Stimulated activated naive CD4-positive, alpha-beta T cell treated with Interleukin-2 at 50 U/mL for 16 hours (primary cell): Measurements from ENCODE around the gene METRNL.
"Not testable (repeated sequence)": the region's sequence is repeated elsewhere in the genome, so short reads cannot be mapped to it uniquely, and the experiment has no call there.

Source experiments
- DNase-seq: peaks from one replicate; lab custom pipeline; 2025; lab: John Stamatoyannopoulos, UW

Gene METRNL, protein sequence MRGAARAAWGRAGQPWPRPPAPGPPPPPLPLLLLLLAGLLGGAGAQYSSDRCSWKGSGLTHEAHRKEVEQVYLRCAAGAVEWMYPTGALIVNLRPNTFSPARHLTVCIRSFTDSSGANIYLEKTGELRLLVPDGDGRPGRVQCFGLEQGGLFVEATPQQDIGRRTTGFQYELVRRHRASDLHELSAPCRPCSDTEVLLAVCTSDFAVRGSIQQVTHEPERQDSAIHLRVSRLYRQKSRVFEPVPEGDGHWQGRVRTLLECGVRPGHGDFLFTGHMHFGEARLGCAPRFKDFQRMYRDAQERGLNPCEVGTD

GRCh38 chr17:83079352-83079747 lies at the start of gene METRNL:
TSS of gene METRNL (plus strand) at chr17:83079609. CDS start at chr17:83079816, 207 bp downstream.
- DNase-seq = peak; percentile 40

DNA sequence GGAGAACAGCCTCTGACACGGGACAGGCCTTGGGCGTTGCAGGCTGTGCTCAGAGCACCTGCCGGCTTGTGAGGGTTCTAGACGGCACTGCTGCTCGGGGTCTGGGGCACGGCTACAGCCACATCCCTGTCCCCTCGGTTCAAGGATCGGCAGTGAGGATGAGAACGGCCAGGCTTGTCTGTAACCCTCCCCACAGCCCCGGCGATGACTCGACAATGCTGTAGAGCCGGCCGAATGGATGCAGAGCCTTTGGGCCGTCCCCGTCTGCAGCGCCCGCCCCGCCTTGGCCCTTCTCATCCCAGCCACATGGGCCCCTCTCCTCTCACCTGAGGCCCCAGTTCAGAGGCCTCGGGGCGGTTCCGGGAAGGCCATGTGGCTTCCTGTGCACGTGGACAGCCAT lies 49.0 kb upstream of the METRNL start:
- no peak for DNase-seq

GRCh38 chr17:83031321-83031945 lies 48.0 kb upstream of the METRNL start:
- DNase-seq = no peak

- not testable (repeated sequence) for DNase-seq
Measured at GRCh38 chr17:83031946-83032451, 47.4 kb upstream of the METRNL start.

GRCh38 chr17:83032781-83033180 lies 46.6 kb upstream of the METRNL start:
- DNase-seq = no peak

DNA sequence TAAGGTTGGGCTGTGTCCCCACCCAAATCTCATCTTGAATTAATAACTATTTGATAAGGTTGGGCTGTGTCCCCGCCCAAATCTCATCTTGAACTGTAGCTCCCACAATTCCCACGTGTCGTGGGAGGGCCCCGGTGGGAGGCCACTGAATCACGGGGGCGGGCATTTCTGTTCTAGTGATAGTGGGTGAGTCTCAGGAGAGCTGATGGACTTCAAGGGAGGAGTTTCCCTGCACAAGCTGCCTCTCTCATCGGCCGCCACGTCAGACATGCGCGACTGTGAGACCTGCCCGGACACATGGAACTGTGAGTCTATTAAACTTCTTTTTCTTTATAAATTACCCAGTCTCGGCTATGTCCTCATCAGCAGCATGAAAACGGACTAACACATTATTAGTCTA lies 44.9 kb upstream of the METRNL start:
- no peak for DNase-seq

GRCh38 chr17:83035722-83036121 lies 43.7 kb upstream of the METRNL start:
- no peak for DNase-seq

DNA sequence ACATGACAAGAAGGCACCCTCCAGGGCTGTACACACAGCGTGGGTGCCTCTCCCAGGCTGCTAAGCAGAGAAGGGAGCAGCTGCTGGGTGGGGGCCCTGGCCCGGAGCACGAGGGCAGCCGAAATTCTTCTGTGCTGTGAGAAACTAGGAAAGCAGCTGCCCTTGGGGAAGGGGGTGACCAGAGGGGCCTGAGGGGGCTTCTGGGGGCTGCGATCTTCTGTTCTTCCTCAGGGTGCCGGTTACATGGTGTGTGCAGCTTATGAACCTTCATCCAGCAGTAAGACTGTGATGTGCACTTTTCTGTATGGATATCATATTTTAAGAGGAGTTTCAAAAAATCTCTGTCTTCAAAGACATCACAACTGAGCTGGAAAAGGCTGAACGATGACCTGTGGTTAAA lies 43.2 kb upstream of the METRNL start:
- DNase-seq = no peak

DNA sequence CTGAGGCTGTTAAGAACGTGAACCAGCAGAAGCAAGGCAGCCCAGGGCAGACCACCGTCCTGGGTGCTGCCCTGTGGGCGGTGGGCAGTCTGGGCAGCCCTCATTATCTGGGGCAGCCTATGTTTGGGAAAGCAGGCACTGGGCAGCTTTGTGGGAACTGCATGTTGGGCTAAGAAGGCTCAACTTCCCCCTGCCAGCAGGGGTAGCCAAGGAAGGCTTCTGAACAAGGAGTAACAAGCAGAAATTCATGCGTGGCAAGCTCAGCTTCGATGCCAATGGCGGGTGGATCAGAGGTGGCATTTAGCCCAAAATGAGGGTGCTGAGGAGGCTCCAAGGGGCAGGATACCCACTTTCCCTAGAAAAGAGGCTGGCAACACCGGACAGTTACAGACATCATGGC lies 42.7 kb upstream of the METRNL start:
- no peak for DNase-seq

DNA sequence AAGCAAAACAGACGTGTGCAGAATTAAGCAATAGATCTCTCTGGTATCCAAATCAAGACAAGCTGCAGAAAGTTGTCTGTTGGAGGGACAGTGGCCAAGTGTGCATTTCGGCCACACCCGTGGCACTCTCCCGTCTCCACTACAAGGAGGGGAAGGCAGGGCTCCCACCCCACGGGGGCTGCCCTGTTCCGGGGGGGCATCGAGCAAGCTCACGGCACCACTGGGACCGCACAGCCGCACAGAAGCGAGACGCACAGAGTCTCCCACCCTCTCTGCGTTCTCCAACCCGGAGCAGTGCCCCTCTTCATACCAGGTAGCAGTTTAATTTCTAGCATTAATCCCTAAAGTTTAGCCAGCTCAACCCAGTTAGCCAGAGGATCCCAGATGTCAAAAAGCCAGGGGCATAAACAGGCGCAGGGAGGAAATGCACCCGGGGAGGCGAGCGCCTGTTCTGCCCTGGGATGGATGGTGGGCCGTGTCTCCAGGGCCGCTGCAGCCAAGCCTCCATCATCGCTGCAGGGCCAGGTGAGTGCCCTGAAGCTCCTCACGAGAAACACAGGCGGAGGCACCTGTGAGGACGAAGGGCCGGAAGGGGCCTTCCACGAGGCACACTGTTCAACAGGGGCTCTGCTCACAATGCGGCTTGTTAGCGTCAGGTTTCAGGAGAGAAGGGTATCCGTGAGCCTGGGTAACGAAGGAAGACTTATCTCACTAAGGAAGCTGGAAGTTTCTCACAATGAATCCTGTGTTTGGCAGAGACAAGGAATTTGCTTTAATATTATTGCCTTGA lies 42.1 kb upstream of the METRNL start:
- DNase-seq = no peak

DNA sequence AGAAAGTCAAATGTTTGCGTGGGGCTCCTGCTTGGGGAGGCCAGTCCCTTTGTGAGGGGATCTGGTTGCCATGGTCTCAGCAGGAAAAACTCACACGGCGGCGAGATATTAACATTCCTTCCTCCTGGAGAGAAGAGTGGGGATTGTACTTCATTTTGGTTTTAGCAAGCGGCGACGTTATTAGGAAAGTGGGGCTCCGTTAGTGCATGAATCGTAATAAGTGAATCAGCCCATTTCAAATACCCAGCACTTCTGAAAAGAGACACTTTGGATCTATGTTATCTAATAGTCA lies 41.6 kb upstream of the METRNL start:
- no peak for DNase-seq

DNA sequence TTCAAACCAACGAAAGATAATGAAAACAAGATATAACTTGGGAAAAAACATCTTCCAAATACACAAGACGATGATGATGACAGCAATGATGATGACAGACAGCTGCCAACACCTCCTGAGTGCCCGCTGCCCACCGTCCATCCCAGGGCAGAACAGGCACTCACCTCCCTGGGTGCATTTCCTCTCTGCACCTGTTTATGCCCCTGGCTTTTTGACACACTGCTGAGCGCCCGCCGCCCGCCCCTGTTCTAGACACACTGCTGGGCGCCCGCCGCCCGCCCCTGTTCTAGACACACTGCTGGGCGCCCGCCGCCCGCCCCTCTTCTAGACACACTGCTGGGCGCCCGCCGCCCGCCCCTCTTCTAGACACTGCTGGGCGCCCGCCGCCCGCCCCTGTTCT lies 40.4 kb upstream of the METRNL start:
- DNase-seq = not testable (repeated sequence)

- no peak for DNase-seq
Measured at GRCh38 chr17:83041305-83041704, 38.1 kb upstream of the METRNL start.

- DNase-seq = no peak
Measured at GRCh38 chr17:83042522-83043158, 36.8 kb upstream of the METRNL start.

GRCh38 chr17:83044479-83044878 lies 34.9 kb upstream of the METRNL start:
- DNase-seq = not testable (repeated sequence)

DNA sequence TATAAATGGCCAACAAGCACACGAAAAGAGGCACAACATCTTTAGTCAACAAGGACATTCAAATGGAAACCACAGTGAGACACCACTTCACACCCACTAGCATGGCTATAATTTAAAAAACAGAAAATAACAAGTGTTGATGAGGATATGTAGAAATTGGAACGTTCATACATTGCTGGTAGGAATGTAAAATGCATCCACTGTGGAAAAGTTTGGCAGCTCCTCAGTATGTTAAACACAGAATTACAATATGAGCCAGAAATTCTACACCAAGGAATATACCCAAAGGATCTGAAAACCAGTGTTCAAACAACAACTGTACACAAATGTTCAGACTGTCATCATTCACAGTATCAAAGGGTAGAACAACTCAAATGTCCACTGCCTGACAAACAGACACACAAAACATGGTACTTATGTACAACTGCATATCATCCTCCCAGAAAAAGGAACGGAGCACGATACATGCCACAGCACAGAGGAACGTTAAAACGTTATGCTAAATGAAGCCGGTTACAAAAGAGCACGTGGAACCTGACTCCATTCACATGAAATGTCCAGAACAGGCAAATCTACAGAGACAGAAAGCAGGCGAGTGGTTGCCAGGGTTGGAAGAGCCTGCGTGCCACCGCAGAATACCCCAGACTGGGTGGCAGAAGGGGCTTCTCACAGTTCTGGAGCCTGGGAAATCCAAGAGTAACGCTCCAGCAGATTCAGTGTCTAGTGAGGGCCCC lies 32.8 kb upstream of the METRNL start:
- no peak for DNase-seq

DNA sequence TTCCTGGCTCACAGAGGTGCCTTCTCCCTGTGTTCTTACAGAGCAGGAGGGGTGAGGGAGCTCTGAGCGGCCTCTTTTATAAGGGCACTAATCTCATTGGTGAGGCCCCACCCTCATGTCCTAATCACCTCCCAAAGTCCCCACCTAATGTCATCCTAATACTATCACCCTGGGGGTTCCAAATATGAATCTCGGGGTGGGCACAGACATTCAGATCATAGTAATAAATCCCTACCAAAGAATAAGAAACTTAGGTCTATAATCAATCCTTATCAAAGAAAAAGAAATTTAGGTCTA lies 32.3 kb upstream of the METRNL start:
- no peak for DNase-seq

DNA sequence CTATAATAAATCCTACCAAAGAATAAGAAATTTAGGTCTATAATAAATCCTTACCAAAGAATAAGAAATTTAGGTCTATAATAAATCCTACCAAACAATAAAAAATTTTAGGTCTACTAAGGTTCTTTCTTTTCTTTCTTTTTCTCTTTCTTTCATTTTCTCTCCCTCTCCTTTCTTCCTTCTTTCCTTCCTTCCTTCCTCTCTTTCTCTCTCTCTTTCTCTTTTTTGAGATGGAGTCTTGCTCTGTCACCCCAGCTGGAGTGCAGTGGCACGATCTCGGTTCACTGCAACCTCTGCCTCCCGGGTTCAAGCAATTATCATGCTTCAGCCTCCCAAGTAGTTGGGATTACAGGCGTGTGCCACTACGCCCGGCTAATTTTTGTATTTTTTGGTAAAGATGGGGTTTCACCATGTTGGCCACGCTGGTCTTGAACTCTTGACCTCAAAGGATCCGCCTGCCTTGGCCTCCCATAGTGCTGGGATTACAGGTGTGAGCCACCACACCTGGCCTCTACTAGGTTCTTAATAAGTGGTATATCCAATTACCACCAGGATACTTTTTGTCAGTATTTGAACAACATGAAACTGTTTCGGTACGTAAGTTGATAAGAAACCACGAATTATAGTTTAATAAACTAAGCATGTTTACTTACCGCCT lies 31.5 kb upstream of the METRNL start:
- not testable (repeated sequence) for DNase-seq

DNA sequence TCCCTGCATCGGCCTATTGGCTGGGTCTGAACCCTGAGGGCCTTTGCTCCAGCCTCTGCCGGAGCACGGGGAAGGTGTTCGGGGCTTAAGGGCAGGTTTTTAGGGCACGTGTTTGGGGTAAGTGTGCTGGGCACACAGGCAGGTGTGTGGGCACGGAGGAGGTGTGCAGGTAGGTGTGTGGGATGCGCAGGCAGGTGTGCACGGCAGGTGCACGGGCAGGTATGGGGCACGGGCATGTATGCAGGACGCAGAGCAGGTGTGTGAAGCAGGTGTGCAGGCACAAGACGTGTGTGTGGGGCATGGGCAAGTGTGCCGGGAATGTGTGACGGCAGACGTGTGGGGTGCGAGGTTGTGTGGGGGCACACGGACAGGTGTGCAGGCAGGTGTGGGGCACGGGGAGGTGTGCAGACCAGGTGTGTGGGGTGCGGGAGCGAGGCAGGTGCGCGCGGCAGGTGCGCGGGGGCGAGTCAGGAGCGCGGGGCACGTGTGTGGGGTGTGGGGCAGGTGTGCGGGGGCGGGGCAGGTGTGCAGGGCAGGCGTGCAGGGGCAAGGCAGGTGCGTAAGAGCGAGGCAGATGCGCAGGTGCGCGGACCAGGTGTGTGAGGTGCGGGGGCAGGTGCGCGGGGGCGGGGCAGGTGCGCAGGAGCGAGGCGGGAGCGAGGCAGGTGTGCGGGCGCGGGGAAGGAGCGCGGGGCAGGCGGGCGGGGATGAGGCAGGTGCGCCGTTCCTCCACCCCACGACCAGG lies 28.6 kb upstream of the METRNL start:
- DNase-seq = no peak

DNA sequence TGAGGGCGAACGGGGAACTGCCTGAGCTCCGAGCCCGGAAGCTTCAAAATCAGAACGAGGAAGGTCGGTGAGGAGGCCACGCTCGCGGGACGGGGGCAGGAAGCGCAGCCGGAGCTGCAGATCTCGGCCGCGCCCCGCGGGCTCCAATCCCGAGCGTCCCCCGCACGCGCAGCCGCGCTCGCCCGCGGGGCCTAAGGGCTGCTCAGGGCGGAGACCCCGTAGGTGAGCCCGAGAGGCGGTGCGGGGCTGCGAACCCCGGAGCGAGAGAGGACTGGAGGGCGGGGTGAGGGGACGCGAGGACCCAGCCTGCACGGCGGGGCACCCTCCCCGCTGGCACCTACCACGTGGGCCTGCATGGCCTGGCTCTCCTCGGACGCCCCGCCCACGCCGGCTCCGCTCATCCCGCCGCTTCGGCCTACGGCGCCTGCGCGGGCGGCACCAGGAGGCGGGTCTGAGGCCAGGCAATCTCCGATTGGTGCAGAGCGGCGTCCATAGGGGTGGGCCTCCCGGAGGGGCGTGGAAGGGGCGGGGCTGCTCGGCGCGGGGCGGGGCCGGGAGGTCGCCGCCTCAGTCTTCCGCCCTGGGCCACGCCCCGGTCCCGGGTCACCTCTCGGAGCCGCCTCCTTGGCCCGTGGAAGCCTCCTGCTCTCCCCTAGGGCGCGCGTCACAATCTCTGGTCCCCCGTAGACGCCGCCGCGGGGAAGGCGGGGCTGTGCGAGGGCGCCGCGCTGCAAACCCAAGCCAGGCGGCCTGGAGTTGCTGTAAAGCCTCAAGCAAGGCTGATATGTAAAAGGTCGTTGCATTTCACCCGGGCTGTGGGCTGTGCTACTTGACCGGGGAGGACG lies 27.8 kb upstream of the METRNL start:
- peak; percentile 96 for DNase-seq
